ENCODE results near the gene TNNI3K. TPM values are rescaled to one million over a fixed set of nuclear protein-coding genes. Genes with fewer than 3 reads are reported as not detected.

Gene TNNI3K
- total RNA-seq, 1 donor from 2014 or later, result 89.7 TPM

GRCh38 chr1:74402873-74403272 lies 167.7 kb downstream of the TNNI3K start:
- Histone ChIP-seq H3K36me3 (peaks cover 27% of the 10 kb centered on the region), H3K27me3 (ENCODE audit: low read depth) (no peaks in the 10 kb centered on the region), H3K27ac (replicated peaks) (no peak overlapping the region), H3K4me1 (no peaks in the 10 kb centered on the region), H3K4me3 (no peak overlapping the region), H3K9me3 (replicated peaks) (peaks cover 18% of the 10 kb centered on the region)
- no peak for TF ChIP-seq CTCF (IDR thresholded peaks at IDR 0.05; ENCODE audit: borderline replicate concordance)
- no peak for DNase-seq
- intact Hi-C loops (cut with micrococcal nuclease), result no loop called here

GRCh38 chr1:74403606-74404005 lies 168.4 kb downstream of the TNNI3K start:
- Histone ChIP-seq H3K9me3 (replicated peaks) (peaks cover 18% of the 10 kb centered on the region), H3K36me3 (peaks cover 30% of the 10 kb centered on the region), H3K4me1 (no peaks in the 10 kb centered on the region), H3K27me3 (ENCODE audit: low read depth) (no peaks in the 10 kb centered on the region), H3K27ac (replicated peaks) (no peak overlapping the region), H3K4me3 (no peak overlapping the region)
- intact Hi-C loops (cut with micrococcal nuclease), result no loop called here
- DNase-seq, result no peak
- TF ChIP-seq CTCF (IDR thresholded peaks at IDR 0.05; ENCODE audit: borderline replicate concordance), result no peak

GRCh38 chr1:74406759-74407158 lies 171.6 kb downstream of the TNNI3K start:
- Histone ChIP-seq H3K27ac (replicated peaks) (no peak overlapping the region), H3K27me3 (ENCODE audit: low read depth) (no peaks in the 10 kb centered on the region), H3K4me3 (no peak overlapping the region), H3K36me3 (peaks cover 30% of the 10 kb centered on the region), H3K9me3 (replicated peaks) (peaks cover 18% of the 10 kb centered on the region), H3K4me1 (peaks cover 6% of the 10 kb centered on the region)
- no peak for DNase-seq
- no peak for TF ChIP-seq CTCF (IDR thresholded peaks at IDR 0.05; ENCODE audit: borderline replicate concordance)
- intact Hi-C loops (cut with micrococcal nuclease), result no loop called here

DNA sequence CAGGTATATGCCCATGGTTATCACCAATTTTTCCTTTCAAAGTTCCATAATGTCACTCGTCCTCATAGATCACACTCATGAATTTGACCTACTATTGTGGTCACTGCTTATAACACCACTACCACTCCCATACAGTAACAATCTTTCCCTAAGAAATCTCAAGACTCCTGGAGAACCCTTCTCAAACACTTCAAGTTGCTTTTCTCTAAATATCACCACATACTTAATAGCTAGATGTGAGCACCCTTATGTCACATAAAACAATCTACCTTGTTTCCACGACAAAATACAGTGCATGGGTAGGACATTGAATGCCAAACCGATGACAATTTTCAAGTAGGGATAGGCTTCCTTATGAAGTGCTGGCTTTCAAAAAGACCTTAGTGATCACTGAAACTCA lies 172.7 kb downstream of the TNNI3K start:
- Histone ChIP-seq H3K9me3 (replicated peaks) (peaks cover 11% of the 10 kb centered on the region), H3K27ac (replicated peaks) (no peak overlapping the region), H3K27me3 (ENCODE audit: low read depth) (no peaks in the 10 kb centered on the region), H3K4me3 (no peak overlapping the region), H3K36me3 (peaks cover 26% of the 10 kb centered on the region), H3K4me1 (peaks cover 15% of the 10 kb centered on the region)
- no peak for TF ChIP-seq CTCF (IDR thresholded peaks at IDR 0.05; ENCODE audit: borderline replicate concordance)
- DNase-seq, result no peak
- intact Hi-C loops (cut with micrococcal nuclease), result no loop called here

GRCh38 chr1:74412244-74412643 lies 177.1 kb downstream of the TNNI3K start:
- Histone ChIP-seq H3K27me3 (ENCODE audit: low read depth) (no peaks in the 10 kb centered on the region), H3K4me1 (peaks cover 29% of the 10 kb centered on the region), H3K36me3 (peaks cover 8% of the 10 kb centered on the region), H3K27ac (replicated peaks) (peak overlapping the region; percentile 31), H3K9me3 (replicated peaks) (no peaks in the 10 kb centered on the region), H3K4me3 (no peak overlapping the region)
- no peak for DNase-seq
- intact Hi-C loops (cut with micrococcal nuclease), result no loop called here
- no peak for TF ChIP-seq CTCF (IDR thresholded peaks at IDR 0.05; ENCODE audit: borderline replicate concordance)

DNA sequence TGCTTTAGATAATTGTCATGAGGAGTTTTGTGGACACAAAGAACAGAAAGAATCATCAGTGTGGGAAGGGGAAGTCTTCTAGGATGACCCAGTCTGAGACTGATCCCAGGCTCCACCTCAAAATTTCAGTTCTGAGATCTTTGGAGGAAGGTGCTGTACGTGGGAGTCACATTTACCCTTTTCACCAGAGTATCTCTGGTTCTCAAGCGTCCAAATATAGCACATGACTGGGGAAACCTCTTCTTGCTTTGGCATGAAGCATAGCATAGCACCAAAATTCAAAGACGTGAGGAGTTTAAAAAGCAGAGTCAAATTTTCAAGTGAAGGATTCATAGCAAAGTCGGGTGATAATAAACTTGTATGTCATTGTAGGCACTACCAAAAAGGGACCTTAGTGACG lies 180.7 kb downstream of the TNNI3K start:
- H3K27ac ChIP-seq (replicated peaks), result peak overlapping the region; percentile 76
- DNase-seq, result no peak
- no peaks in the 10 kb centered on the region for H3K9me3 ChIP-seq (replicated peaks)
- H3K27me3 ChIP-seq (ENCODE audit: low read depth), result no peaks in the 10 kb centered on the region
- intact Hi-C loops (cut with micrococcal nuclease), result no loop called here
- no peak overlapping the region for H3K4me3 ChIP-seq
- H3K36me3 ChIP-seq, result no peaks in the 10 kb centered on the region
- peaks cover 48% of the 10 kb centered on the region for H3K4me1 ChIP-seq
- no peak for TF ChIP-seq CTCF (IDR thresholded peaks at IDR 0.05; ENCODE audit: borderline replicate concordance)

Data from left ventricle myocardium inferior (tissue), 1 donor.